Muscle layer of duodenum (tissue), 2 donors: Measurements from ENCODE around the gene TAMM41.

ENCODE experiments used
- H3K27ac ChIP-seq: one replicate; pipeline ENCODE4 v1.7.0; 2013; ENCODE audit warnings: mild to moderate bottlenecking, low read length
- H3K27me3 ChIP-seq: one replicate; pipeline ENCODE4 v1.7.0; 2013; ENCODE audit warnings: low read depth, mild to moderate bottlenecking, control low read depth, low read length
- H3K36me3 ChIP-seq, 2 donors: one replicate each; pipeline ENCODE4 v1.7.0; 2013; ENCODE audit warnings: low read length in 2 of 2, control low read depth in 1 of 2, mild to moderate bottlenecking in 1 of 2; ENCODE audit not compliant: insufficient read depth in 2 of 2, control insufficient read depth in 1 of 2
- H3K4me1 ChIP-seq, 2 donors: one replicate each; pipeline ENCODE4 v1.7.0; 2013; ENCODE audit warnings: low read length in 2 of 2, mild to moderate bottlenecking in 2 of 2, control low read depth in 1 of 2, moderate library complexity in 1 of 2; ENCODE audit not compliant: insufficient read depth in 2 of 2, control insufficient read depth in 1 of 2
- H3K4me3 ChIP-seq, 2 donors: one replicate each; pipeline ENCODE4 v1.7.0; 2013; ENCODE audit warnings: low read length in 2 of 2, low read depth in 1 of 2, mild to moderate bottlenecking in 1 of 2
- H3K9me3 ChIP-seq, 2 donors: one replicate each; pipeline ENCODE4 v1.7.0; 2013; ENCODE audit warnings: low read length in 2 of 2, control low read depth in 1 of 2, mild to moderate bottlenecking in 1 of 2; ENCODE audit not compliant: control insufficient read depth in 1 of 2
- donor health status: healthy.

The TAMM41 gene

DNA sequence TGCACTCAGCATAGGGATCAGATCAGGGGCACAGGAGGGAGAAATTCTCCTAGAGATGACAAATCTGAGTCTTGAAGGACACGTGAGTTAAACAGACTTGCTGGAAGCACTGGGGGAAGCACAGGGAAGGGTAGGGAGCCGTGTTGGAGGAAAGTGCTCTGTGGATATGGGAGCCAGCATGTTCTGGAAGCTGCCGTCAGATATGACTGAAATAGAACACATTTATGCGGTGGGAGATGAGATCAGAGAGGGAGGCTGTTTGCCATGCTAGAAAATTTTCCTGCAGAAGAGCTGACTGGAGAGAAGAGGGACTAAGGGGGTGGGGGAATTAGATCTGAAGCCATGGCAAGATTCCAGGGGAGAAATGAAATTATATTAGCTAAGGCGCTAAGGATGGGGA lies 1.8 kb downstream of the TAMM41 start:
- H3K27ac ChIP-seq: no peak overlapping the region
- H3K4me1 ChIP-seq: peaks cover 11 to 18% of the 10 kb centered on the region in 2 donors
- H3K27me3 ChIP-seq: no peaks in the 10 kb centered on the region
- H3K36me3 ChIP-seq: peaks cover 15 to 35% of the 10 kb centered on the region in 2 donors
- H3K4me3 ChIP-seq: peak overlapping the region; percentile 95
- no peaks in the 10 kb centered on the region for H3K9me3 ChIP-seq

DNA sequence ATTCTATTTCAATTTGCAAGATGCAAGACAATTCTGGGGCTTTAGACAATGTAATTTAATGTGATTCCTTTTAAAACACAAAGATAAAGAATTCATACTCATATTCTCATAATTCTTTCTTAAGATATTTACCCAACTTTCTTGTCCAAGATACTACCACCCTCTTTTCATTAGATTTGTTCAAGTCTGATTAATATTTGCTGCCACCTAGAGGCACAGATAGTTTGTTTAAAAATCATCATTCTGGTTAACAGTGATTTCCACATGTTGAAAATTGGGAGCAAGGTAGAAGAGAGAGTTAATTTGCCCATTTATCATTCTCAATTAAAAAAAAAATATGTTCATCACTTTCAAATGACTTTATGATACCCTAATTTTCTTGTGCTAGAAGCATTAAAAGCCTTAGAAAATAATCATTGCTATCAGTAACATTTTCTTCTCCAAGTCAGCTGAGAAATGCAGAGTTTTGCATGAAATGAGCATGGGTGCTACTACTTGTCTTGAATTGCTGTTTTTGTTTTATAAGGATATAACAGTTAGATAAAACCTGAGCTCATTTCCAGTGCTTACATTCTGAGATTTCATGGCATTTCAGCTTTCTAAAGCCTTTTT lies 11.6 kb downstream of the TAMM41 start:
- peaks cover 41 to 45% of the 10 kb centered on the region in 2 donors for H3K36me3 ChIP-seq
- no peaks in the 10 kb centered on the region for H3K27me3 ChIP-seq
- H3K9me3 ChIP-seq: no peaks in the 10 kb centered on the region
- no peaks in the 10 kb centered on the region for H3K4me1 ChIP-seq
- H3K4me3 ChIP-seq: no peak overlapping the region
- no peak overlapping the region for H3K27ac ChIP-seq

DNA sequence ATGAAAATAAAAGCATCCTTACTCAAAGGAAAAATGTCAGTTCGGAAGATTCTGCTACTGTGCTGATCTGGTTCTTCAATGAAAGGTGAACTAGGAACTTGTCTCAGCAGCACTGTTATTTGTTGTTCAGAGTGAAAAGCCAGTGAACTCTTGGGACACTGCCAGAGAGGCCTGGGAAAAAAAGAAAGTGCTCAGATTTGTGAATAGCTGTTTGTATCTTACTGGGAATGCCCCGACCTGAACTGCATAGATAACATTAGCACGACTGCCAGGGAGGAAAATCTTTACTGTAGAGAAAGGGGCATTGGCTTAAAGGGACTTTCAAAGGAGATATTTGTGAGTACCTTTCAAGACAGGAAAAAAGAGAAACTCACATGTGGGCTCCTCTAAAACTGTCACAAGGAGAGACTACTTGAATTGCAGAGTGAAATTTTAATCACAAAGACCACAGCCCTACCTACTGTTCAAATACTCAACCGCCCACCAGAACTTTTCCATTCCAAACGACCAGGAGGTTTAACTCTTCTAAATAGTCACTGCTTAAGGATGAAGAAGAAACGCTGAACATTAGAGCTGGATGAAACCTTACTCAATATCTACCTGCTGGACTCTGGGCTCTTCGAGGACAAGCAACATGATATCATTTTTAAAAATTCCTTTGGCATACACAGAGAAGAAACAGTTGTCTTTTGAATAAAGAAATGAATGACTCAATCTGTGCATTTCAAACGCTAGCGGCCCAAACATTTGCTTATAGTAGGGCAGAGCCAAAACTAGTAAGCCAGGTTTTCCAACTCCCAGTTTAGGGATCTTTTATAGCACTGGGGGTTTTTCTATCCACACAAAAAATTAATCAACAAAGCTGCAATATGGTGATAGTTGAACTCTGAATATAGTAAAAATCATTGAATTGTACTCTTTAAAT lies 13.4 kb downstream of the TAMM41 start:
- no peak overlapping the region for H3K27ac ChIP-seq
- H3K9me3 ChIP-seq: no peaks in the 10 kb centered on the region
- H3K4me1 ChIP-seq: no peaks in the 10 kb centered on the region
- H3K27me3 ChIP-seq: no peaks in the 10 kb centered on the region
- H3K4me3 ChIP-seq: no peak overlapping the region
- H3K36me3 ChIP-seq: peaks cover 41 to 43% of the 10 kb centered on the region in 2 donors

DNA sequence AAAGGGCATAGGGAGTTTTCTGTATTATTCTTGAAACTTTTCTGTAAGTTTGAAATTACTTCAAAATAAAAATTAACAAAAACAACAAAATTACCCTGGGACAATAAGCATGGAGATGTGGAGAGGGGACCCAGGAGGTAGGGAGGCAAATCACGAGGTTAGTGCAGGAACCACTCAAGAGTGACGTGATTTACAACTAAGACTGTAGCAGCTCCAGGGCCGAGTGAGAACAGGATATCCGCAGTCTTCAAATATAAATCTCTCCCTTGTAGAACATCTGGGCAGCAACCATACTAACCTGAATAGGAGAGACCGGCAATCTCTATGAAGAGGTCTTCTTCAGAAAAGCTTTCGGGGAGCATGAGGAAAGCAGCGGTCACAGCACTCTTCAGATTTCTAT lies 17.3 kb downstream of the TAMM41 start:
- no peaks in the 10 kb centered on the region for H3K9me3 ChIP-seq
- no peak overlapping the region for H3K27ac ChIP-seq
- H3K4me3 ChIP-seq: no peak overlapping the region
- H3K36me3 ChIP-seq: peaks cover 33 to 45% of the 10 kb centered on the region in 2 donors
- no peaks in the 10 kb centered on the region for H3K27me3 ChIP-seq
- peaks cover 0 to 4% of the 10 kb centered on the region in 2 donors for H3K4me1 ChIP-seq

DNA sequence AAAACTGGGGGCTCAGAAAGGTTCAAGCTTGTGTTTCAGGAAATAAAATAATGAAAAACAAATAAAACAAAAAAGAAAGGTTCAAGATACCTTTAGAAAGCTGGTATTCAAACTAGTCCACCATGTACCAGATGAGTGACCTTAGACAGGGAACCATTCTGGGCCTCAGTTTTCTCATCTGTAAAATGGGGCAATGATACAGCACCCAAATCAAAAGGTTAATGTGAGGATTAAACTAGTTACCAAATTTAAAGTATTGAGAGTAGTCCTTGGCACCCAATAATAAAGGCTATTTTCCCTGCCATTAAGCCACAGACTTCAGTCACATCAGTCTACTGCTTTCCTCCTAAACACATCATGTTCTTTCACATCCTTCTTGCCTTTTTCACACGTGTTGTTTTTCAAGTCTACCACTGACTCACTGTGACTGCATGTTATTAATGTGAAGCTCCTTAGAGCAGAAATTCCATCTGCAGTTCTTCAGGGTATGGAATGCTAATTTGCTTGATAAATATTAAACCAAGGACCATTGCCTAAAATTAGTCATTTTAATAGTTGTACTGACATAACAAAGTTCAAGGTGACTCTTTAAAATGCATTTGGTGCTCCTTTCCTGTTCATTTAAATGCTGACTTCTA lies 19.9 kb downstream of the TAMM41 start:
- H3K4me3 ChIP-seq: no peak overlapping the region
- H3K9me3 ChIP-seq: no peaks in the 10 kb centered on the region
- peaks cover 33 to 45% of the 10 kb centered on the region in 2 donors for H3K36me3 ChIP-seq
- H3K27ac ChIP-seq: no peak overlapping the region
- no peaks in the 10 kb centered on the region for H3K27me3 ChIP-seq
- H3K4me1 ChIP-seq: peaks cover 0 to 6% of the 10 kb centered on the region in 2 donors

DNA sequence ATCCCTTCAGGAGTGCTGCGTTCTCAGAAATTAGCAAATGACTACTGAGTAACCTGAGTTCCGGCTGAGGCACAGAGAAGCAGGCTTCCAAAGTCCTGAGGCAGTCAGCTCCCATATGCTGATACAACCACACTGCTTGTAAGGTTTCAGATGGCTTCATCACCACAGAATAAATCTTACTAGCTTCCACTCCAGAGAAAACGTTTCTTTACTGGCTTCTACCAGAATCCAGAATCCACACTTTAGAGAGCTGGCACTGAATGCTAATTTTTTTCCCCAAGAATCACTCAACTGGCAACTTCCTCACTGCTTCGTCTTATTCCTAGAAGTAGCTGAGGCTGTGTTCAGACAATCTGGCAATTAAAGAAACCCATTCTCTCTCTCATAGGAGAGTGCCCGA lies 21.4 kb downstream of the TAMM41 start:
- Histone ChIP-seq H3K27me3 (no peaks in the 10 kb centered on the region), H3K4me1 (peaks cover 7 to 20% of the 10 kb centered on the region in 2 donors), H3K4me3 (no peak overlapping the region), H3K9me3 (no peaks in the 10 kb centered on the region), H3K27ac (no peak overlapping the region), H3K36me3 (peaks cover 27 to 41% of the 10 kb centered on the region in 2 donors)

DNA sequence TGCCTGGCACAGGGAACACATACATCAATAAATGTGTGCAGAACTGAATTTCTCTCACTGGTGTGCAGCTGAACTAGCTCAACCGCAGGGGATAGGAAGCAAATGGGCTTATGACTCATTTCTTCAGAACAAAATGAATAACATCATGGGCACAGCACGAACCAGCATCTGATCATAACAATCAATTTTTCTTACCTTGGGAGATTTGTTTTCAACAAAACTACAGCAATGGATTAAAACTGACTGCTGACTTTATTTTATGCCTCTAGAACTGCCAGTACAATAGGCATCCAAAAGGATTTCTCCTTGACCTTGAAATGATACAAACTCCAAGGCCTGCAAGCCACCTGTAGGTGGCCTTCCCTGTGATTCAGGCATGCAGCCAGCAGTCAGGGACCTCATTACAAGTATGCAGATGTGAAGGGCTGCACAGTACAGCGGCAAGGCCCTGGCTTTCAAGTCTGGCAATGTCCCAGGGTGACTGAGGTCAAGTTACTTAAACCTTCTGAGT lies 26.1 kb downstream of the TAMM41 start:
- H3K27ac ChIP-seq: no peak overlapping the region
- no peaks in the 10 kb centered on the region for H3K9me3 ChIP-seq
- peaks cover 15 to 32% of the 10 kb centered on the region in 2 donors for H3K36me3 ChIP-seq
- H3K4me3 ChIP-seq: no peak overlapping the region
- no peaks in the 10 kb centered on the region for H3K27me3 ChIP-seq
- peaks cover 7 to 31% of the 10 kb centered on the region in 2 donors for H3K4me1 ChIP-seq

DNA sequence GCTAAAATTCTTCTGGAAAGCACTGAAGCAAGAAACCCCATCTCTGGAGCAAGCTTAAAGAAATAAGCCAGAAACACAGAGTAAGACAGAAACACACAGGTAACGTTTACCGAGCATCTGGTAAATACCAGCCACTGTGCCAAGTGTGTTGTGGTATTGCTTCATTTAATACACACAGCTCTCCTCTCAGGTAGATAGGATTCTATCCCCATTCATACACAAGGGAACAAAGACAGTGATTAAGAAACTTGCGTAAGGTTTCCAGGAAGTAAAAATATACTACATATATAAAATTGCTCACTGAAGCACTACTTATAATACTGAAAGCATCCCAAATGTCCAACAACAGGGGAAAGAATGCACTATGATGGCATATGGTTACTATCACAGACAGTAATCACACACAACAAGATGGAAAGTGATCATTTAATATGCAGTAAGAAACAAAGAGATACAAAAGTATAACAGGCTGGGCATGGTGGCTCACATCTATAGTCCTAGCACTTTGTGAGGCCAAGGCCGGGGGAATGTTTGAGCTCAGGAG lies 27.5 kb downstream of the TAMM41 start:
- Histone ChIP-seq H3K4me1 (peaks cover 7 to 31% of the 10 kb centered on the region in 2 donors), H3K27ac (no peak overlapping the region), H3K9me3 (no peaks in the 10 kb centered on the region), H3K36me3 (peaks cover 13 to 21% of the 10 kb centered on the region in 2 donors), H3K4me3 (no peak overlapping the region), H3K27me3 (no peaks in the 10 kb centered on the region)

DNA sequence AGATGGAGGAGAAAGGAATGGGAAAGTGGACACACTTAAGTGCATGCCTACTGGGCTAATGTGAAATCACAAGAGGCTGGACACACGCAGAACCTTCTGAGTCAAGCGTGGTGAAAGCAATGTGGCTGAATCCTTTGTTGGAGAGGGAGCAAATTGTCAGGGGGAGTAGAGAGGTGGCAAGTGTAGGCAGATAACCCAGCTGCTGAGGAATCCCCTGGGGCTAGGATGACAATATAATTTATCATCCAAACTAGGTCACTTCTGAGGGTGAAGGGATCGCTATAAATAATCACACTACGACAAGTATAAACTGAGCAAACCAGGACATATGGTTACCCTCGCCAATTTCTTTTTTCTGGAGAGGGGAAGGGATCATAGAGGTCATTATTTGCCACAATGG lies 28.7 kb downstream of the TAMM41 start:
- no peaks in the 10 kb centered on the region for H3K27me3 ChIP-seq
- no peak overlapping the region for H3K4me3 ChIP-seq
- H3K36me3 ChIP-seq: peaks cover 13 to 21% of the 10 kb centered on the region in 2 donors
- H3K4me1 ChIP-seq: peaks cover 7 to 31% of the 10 kb centered on the region in 2 donors
- H3K27ac ChIP-seq: no peak overlapping the region
- no peaks in the 10 kb centered on the region for H3K9me3 ChIP-seq

DNA sequence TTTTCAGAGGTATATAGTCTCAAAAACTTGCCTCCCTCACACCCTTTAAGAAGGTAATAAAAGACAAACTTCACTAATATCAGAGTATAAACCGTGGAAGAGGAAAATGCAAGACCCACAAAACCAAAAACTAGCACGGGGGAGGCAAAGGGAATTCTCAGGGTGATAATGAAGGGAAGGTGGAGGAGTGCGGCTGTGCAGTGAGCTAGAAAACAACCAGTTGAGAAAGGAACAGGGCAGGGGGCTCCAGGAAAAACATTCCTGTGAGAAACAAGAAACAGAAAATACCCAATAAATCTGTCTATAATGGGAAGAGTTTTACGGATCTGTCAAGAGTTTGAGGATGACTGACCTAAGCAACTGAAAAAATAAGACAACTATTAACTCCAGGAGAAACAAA lies 31.6 kb downstream of the TAMM41 start:
- H3K27ac ChIP-seq: no peak overlapping the region
- H3K27me3 ChIP-seq: no peaks in the 10 kb centered on the region
- H3K4me1 ChIP-seq: peaks cover under 1 to 13% of the 10 kb centered on the region in 2 donors
- H3K36me3 ChIP-seq: peaks cover 18 to 19% of the 10 kb centered on the region in 2 donors
- no peaks in the 10 kb centered on the region for H3K9me3 ChIP-seq
- no peak overlapping the region for H3K4me3 ChIP-seq

DNA sequence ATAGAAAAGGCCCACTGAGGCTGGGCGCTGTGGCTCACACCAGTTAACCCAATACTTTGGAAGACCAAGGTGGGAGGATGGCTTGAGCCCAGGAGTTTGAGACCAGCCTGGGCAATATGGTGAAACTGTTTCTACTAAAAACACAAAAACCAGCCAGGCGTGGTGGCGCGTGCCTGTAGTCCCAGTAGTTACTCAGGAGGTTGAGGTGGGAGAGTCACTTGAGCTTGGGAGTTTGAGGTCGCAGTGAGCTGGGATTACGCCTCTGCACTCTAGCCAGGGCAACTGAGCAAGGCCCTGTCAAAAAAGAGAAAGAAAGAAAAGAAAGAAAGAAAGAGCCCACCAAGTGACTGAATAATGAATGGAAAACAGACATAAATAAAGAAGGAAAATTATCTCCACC lies 32.0 kb downstream of the TAMM41 start:
- Histone ChIP-seq H3K27me3 (no peaks in the 10 kb centered on the region), H3K4me1 (peaks cover 5 to 13% of the 10 kb centered on the region in 2 donors), H3K9me3 (no peaks in the 10 kb centered on the region), H3K27ac (no peak overlapping the region), H3K4me3 (no peak overlapping the region), H3K36me3 (peaks cover 19% of the 10 kb centered on the region in 2 donors)
